ENCODE data around the gene PRDM10. TPM values are rescaled to one million over a fixed set of nuclear protein-coding genes. Genes with fewer than 3 reads are reported as not detected.
"Not testable (repeated sequence)": the region's sequence is repeated elsewhere in the genome, so short reads cannot be mapped to it uniquely, and the experiment has no call there.

PRDM10 gene
- total RNA-seq, 1 donor from 2014 or later = 15.8 TPM

DNA sequence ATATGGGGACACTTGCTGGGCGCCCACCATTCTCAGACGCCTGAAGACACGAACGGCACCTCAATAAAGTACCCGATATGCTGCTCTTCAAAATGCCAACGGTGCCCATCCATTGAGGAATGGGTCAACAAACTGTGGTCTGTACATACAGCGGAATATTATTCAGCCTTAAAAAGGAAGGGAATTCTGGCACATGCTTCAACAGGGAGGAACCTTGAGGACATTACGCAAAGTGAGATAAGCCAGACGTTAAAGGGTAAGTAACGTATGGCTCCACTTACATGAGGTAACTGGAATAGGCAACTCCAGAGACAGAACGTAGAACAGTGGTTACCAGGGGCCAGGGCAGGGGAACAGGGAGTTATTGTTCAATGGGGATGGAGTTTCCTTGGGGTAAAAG, 28.0 kb downstream of the PRDM10 start:
- Mint-ChIP-seq H3K4me1 (ENCODE audit: unreplicated experiment) (peaks cover 3% of the 10 kb centered on the region), H3K4me3 (ENCODE audit: unreplicated experiment) (no peak overlapping the region), H3K27me3 (ENCODE audit: unreplicated experiment) (peaks cover 3% of the 10 kb centered on the region), H3K27ac (ENCODE audit: unreplicated experiment) (no peak overlapping the region), H3K36me3 (ENCODE audit: low read depth, unreplicated experiment) (no peaks in the 10 kb centered on the region), H3K9me3 (ENCODE audit: unreplicated experiment) (no peaks in the 10 kb centered on the region)
- no peak for DNase-seq (ENCODE audit: low spot score)
- TF ChIP-seq CTCF (IDR thresholded peaks at IDR 0.05; ENCODE audit: unreplicated experiment) = no peak

GRCh38 chr11:129974237-129974636, 28.4 kb downstream of the PRDM10 start:
- no peaks in the 10 kb centered on the region for H3K36me3 Mint-ChIP-seq (ENCODE audit: low read depth, unreplicated experiment)
- DNase-seq (ENCODE audit: low spot score) = no peak
- no peaks in the 10 kb centered on the region for H3K9me3 Mint-ChIP-seq (ENCODE audit: unreplicated experiment)
- no peak for TF ChIP-seq CTCF (IDR thresholded peaks at IDR 0.05; ENCODE audit: unreplicated experiment)
- no peak overlapping the region for H3K27ac Mint-ChIP-seq (ENCODE audit: unreplicated experiment)
- peaks cover 3% of the 10 kb centered on the region for H3K4me1 Mint-ChIP-seq (ENCODE audit: unreplicated experiment)
- no peak overlapping the region for H3K4me3 Mint-ChIP-seq (ENCODE audit: unreplicated experiment)
- peaks cover 3% of the 10 kb centered on the region for H3K27me3 Mint-ChIP-seq (ENCODE audit: unreplicated experiment)

- Mint-ChIP-seq H3K4me1 (ENCODE audit: unreplicated experiment) (peaks cover 3% of the 10 kb centered on the region), H3K27ac (ENCODE audit: unreplicated experiment) (no peak overlapping the region), H3K9me3 (ENCODE audit: unreplicated experiment) (no peaks in the 10 kb centered on the region), H3K27me3 (ENCODE audit: unreplicated experiment) (peaks cover 3% of the 10 kb centered on the region), H3K36me3 (ENCODE audit: low read depth, unreplicated experiment) (no peaks in the 10 kb centered on the region), H3K4me3 (ENCODE audit: unreplicated experiment) (no peak overlapping the region)
- no peak for TF ChIP-seq CTCF (IDR thresholded peaks at IDR 0.05; ENCODE audit: unreplicated experiment)
- no peak for DNase-seq (ENCODE audit: low spot score)
These were observed 28.8 kb downstream of the PRDM10 start for GRCh38 chr11:129973809-129974208.

GRCh38 chr11:129973068-129973467, 29.6 kb downstream of the PRDM10 start:
- H3K27me3 Mint-ChIP-seq (ENCODE audit: unreplicated experiment) = peaks cover 3% of the 10 kb centered on the region
- DNase-seq (ENCODE audit: low spot score) = no peak
- no peak for TF ChIP-seq CTCF (IDR thresholded peaks at IDR 0.05; ENCODE audit: unreplicated experiment)
- no peaks in the 10 kb centered on the region for H3K36me3 Mint-ChIP-seq (ENCODE audit: low read depth, unreplicated experiment)
- H3K4me1 Mint-ChIP-seq (ENCODE audit: unreplicated experiment) = peaks cover 3% of the 10 kb centered on the region
- no peak overlapping the region for H3K27ac Mint-ChIP-seq (ENCODE audit: unreplicated experiment)
- no peak overlapping the region for H3K4me3 Mint-ChIP-seq (ENCODE audit: unreplicated experiment)
- H3K9me3 Mint-ChIP-seq (ENCODE audit: unreplicated experiment) = no peaks in the 10 kb centered on the region

- no peaks in the 10 kb centered on the region for H3K36me3 Mint-ChIP-seq (ENCODE audit: low read depth, unreplicated experiment)
- no peak for TF ChIP-seq CTCF (IDR thresholded peaks at IDR 0.05; ENCODE audit: unreplicated experiment)
- H3K9me3 Mint-ChIP-seq (ENCODE audit: unreplicated experiment) = no peaks in the 10 kb centered on the region
- H3K27ac Mint-ChIP-seq (ENCODE audit: unreplicated experiment) = no peak overlapping the region
- DNase-seq (ENCODE audit: low spot score) = no peak
- peaks cover 3% of the 10 kb centered on the region for H3K27me3 Mint-ChIP-seq (ENCODE audit: unreplicated experiment)
- H3K4me1 Mint-ChIP-seq (ENCODE audit: unreplicated experiment) = peaks cover 3% of the 10 kb centered on the region
- no peak overlapping the region for H3K4me3 Mint-ChIP-seq (ENCODE audit: unreplicated experiment)
These were observed 30.0 kb downstream of the PRDM10 start for GRCh38 chr11:129972611-129973010.

GRCh38 chr11:129971856-129972255, 30.8 kb downstream of the PRDM10 start:
- H3K36me3 Mint-ChIP-seq (ENCODE audit: low read depth, unreplicated experiment); H3K4me1 Mint-ChIP-seq (ENCODE audit: unreplicated experiment); H3K27ac Mint-ChIP-seq (ENCODE audit: unreplicated experiment); H3K9me3 Mint-ChIP-seq (ENCODE audit: unreplicated experiment); H3K4me3 Mint-ChIP-seq (ENCODE audit: unreplicated experiment); DNase-seq (ENCODE audit: low spot score); H3K27me3 Mint-ChIP-seq (ENCODE audit: unreplicated experiment): not testable (repeated sequence)

All from endothelial cell (in vitro differentiated cells).